HEK293T (cell line): Measurements from ENCODE around the gene MELK.

Experiments
- CTCF ChIA-PET: fragments of 350-600 bp; formaldehyde crosslinking; extraction: SDS; loops from one replicate; lab custom pipeline; 2021; ENCODE audit warnings: antibody characterized with exemption, inconsistent platforms; lab: Yijun Ruan, JAX
- POLR2A ChIA-PET: fragments of 350-600 bp; formaldehyde crosslinking; extraction: SDS; loops from one replicate; lab custom pipeline; 2020; ENCODE audit warnings: antibody characterized with exemption, inconsistent platforms; lab: Yijun Ruan, JAX
- DNase-seq: peaks from one replicate; pipeline ENCODE4 v3.0.0; 2012; ENCODE audit warnings: mixed read lengths; ENCODE audit errors: extremely low spot score
- ARNT ChIP-seq: fragments of 450-650 bp; IDR thresholded peaks from 2 replicates; pipeline ENCODE4 v1.6.1; 2017; ENCODE audit warnings: mild to moderate bottlenecking
- BHLHE40 ChIP-seq: fragments of 450-650 bp; IDR thresholded peaks from 2 replicates; pipeline ENCODE4 v1.6.1; 2016; ENCODE audit warnings: mild to moderate bottlenecking, moderate library complexity, borderline replicate concordance
- CTBP1 ChIP-seq: fragments of 450-650 bp; IDR thresholded peaks from 2 replicates; pipeline ENCODE4 v1.6.1; 2016; ENCODE audit warnings: borderline replicate concordance
- ELF4 ChIP-seq: fragments of 450-650 bp; IDR thresholded peaks from 2 replicates; pipeline ENCODE4 v1.6.1; 2017; ENCODE audit warnings: antibody characterized with exemption
- FOXA1 ChIP-seq: fragments of 450-650 bp; IDR thresholded peaks from 2 replicates; pipeline ENCODE4 v1.6.1; 2016; ENCODE audit warnings: mild to moderate bottlenecking
- FOXK2 ChIP-seq: fragments of 450-650 bp; IDR thresholded peaks from 2 replicates; pipeline ENCODE4 v1.6.1; 2016; ENCODE audit warnings: mild to moderate bottlenecking
- FOXM1 ChIP-seq: fragments of 450-650 bp; IDR thresholded peaks from 2 replicates; pipeline ENCODE4 v1.6.1; 2017; ENCODE audit warnings: mild to moderate bottlenecking, borderline replicate concordance
- HDGF ChIP-seq: fragments of 450-650 bp; IDR thresholded peaks from 2 replicates; pipeline ENCODE4 v1.6.1; 2017; ENCODE audit warnings: antibody characterized with exemption, borderline replicate concordance
- L3MBTL2 ChIP-seq: fragments of 450-650 bp; conservative IDR thresholded peaks from 2 replicates; pipeline ENCODE4 v1.6.1; 2016; ENCODE audit warnings: mild to moderate bottlenecking
- LEF1 ChIP-seq: fragments of 450-650 bp; IDR thresholded peaks from 2 replicates; pipeline ENCODE4 v1.6.1; 2017; ENCODE audit warnings: mild to moderate bottlenecking, borderline replicate concordance
- NFRKB ChIP-seq: fragments of 450-650 bp; IDR thresholded peaks from 2 replicates; pipeline ENCODE4 v1.6.1; 2016; ENCODE audit warnings: mild to moderate bottlenecking, moderate library complexity
- PKNOX1 ChIP-seq: fragments of 450-650 bp; IDR thresholded peaks from 2 replicates; pipeline ENCODE4 v1.6.1; 2016
- SP1 ChIP-seq: fragments of 450-650 bp; IDR thresholded peaks from 2 replicates; pipeline ENCODE4 v1.6.1; 2017
- SUZ12 ChIP-seq: fragments of 450-650 bp; IDR thresholded peaks from 2 replicates; pipeline ENCODE4 v1.6.1; 2016; ENCODE audit warnings: mild to moderate bottlenecking
- TARDBP ChIP-seq: fragments of 450-650 bp; IDR thresholded peaks from 2 replicates; pipeline ENCODE4 v1.6.1; 2016
- ZNF384 ChIP-seq: fragments of 450-650 bp; IDR thresholded peaks from 2 replicates; pipeline ENCODE4 v1.6.1; 2016

MELK gene

GRCh38 chr9:36671561-36671960, 98.9 kb downstream of the MELK start:
- ChIA-PET POLR2A (no interaction called here), CTCF (no interaction called here)
- TF ChIP-seq CTBP1: no peak
- no peak for TF ChIP-seq PKNOX1
- no peak for TF ChIP-seq LEF1
- no peak for TF ChIP-seq FOXA1
- TF ChIP-seq L3MBTL2: no peak
- TF ChIP-seq FOXK2: no peak
- DNase-seq: no peak

- DNase-seq: no peak
- TF ChIP-seq BHLHE40 (no peak), HDGF (no peak), ELF4 (no peak), SP1 (no peak), ARNT (no peak), PKNOX1 (no peak), NFRKB (no peak), ZNF384 (no peak), TARDBP (no peak), FOXA1 (no peak), LEF1 (no peak), FOXK2 (no peak)
- ChIA-PET CTCF (no interaction called here), POLR2A (no interaction called here)
Observed at GRCh38 chr9:36676091-36676490, 103.4 kb downstream of the MELK start.

- ChIA-PET CTCF (no interaction called here), POLR2A (interaction anchor here (0.8 kb wide), 1 partner anchor 89 kb away, joined by 3 read pairs; no protein-coding TSS in a partner anchor)
- TF ChIP-seq ELF4: no peak
- TF ChIP-seq CTBP1: no peak
- TF ChIP-seq ZNF384: no peak
- TF ChIP-seq HDGF: no peak
- TF ChIP-seq NFRKB: no peak
- no peak for TF ChIP-seq BHLHE40
- TF ChIP-seq PKNOX1: no peak
- TF ChIP-seq SP1: no peak
- no peak for TF ChIP-seq ARNT
- TF ChIP-seq TARDBP: no peak
- TF ChIP-seq FOXM1: no peak
- no peak for TF ChIP-seq L3MBTL2
- TF ChIP-seq LEF1: no peak
- TF ChIP-seq SUZ12: no peak
- no peak for TF ChIP-seq FOXK2
- TF ChIP-seq FOXA1: no peak
- no peak for DNase-seq
Observed at GRCh38 chr9:36676778-36677485, 104.2 kb downstream of the MELK start.

GRCh38 chr9:36677611-36678010, 104.9 kb downstream of the MELK start:
- no peak for DNase-seq
- POLR2A ChIA-PET: interaction anchor here (0.8 kb wide), 1 partner anchor 88 kb away, joined by 3 read pairs; no protein-coding TSS in a partner anchor
- TF ChIP-seq BHLHE40: no peak
- TF ChIP-seq SP1: no peak
- TF ChIP-seq PKNOX1: no peak
- TF ChIP-seq CTBP1: no peak
- CTCF ChIA-PET: no interaction called here

- DNase-seq: no peak
- CTCF ChIA-PET: no interaction called here
- POLR2A ChIA-PET: no interaction called here
- no peak for TF ChIP-seq SP1
- no peak for TF ChIP-seq L3MBTL2
- TF ChIP-seq BHLHE40: no peak
- TF ChIP-seq FOXM1: no peak
- no peak for TF ChIP-seq ZNF384
- TF ChIP-seq HDGF: no peak
- no peak for TF ChIP-seq PKNOX1
- TF ChIP-seq ELF4: no peak
- TF ChIP-seq LEF1: no peak
- no peak for TF ChIP-seq FOXK2
- TF ChIP-seq CTBP1: no peak
Observed at GRCh38 chr9:36679710-36680109, 107.0 kb downstream of the MELK start.
